HepG2 (cell line): Measurements from ENCODE around the gene EFNA2. TPM values are rescaled to one million over a fixed set of nuclear protein-coding genes. Genes with fewer than 3 reads are reported as not detected.

ENCODE experiments used
- CC2D1A ChIP-seq: sonication (generic); formaldehyde crosslinking; IDR thresholded peaks from 2 replicates; pipeline ENCODE4 v1.8.1; 2023; ENCODE audit warnings: mild to moderate bottlenecking, missing genetic modification reagents
- MTF1 ChIP-seq: sonication (generic); formaldehyde crosslinking; IDR thresholded peaks from 2 replicates; pipeline ENCODE4 v1.5.0; 2020; ENCODE audit warnings: missing genetic modification reagents
- NBN ChIP-seq: fragments of 450-650 bp; conservative IDR thresholded peaks from 2 replicates; pipeline ENCODE4 v1.6.1; 2017
- SNAPC4 ChIP-seq: sonication (generic); formaldehyde crosslinking; IDR thresholded peaks from 2 replicates; pipeline ENCODE4 v1.4.0; 2020; ENCODE audit warnings: mild to moderate bottlenecking, missing genetic modification reagents
- SRSF9 ChIP-seq: fragments of 200-400 bp; formaldehyde crosslinking; IDR thresholded peaks from 2 replicates; pipeline ENCODE4 v1.6.1; 2018; ENCODE audit warnings: borderline replicate concordance, mild to moderate bottlenecking, low read depth, low read length; ENCODE audit not compliant: insufficient read depth, poor library complexity, severe bottlenecking
- ZFX ChIP-seq: sonication (generic); formaldehyde crosslinking; IDR thresholded peaks from 2 replicates; pipeline ENCODE4 v1.4.0; 2020; ENCODE audit warnings: mild to moderate bottlenecking, low read depth, missing genetic modification reagents, moderate library complexity
- ZNF207 ChIP-seq: fragments of 450-650 bp; IDR thresholded peaks from 2 replicates; pipeline ENCODE4 v1.6.1; 2016; ENCODE audit warnings: antibody characterized with exemption, borderline replicate concordance
- ZNF234 ChIP-seq: sonication (generic); formaldehyde crosslinking; conservative IDR thresholded peaks from 2 replicates; pipeline ENCODE4 v1.5.1; 2020; ENCODE audit warnings: mild to moderate bottlenecking, missing genetic modification reagents
- ZNF570 ChIP-seq: sonication (generic); formaldehyde crosslinking; IDR thresholded peaks from 2 replicates; pipeline ENCODE4 v1.4.0; 2020; ENCODE audit warnings: mild to moderate bottlenecking, missing genetic modification reagents, borderline replicate concordance
- polyA plus RNA-seq, 8 experiments: library from polyadenylated mRNA; depleted of rRNA in 3 of 8; stranded (reverse) in 7 of 8; unstranded in 1 of 8; fragments of >200 nt; fragmentation: Illumina TruSeq in 4 of 8; extraction: Trizol in 4 of 8; gene quantifications; 2 replicates each; pipeline versions ENCODE4 v1.2.1 to v1.2.3, GENCODE V29; 2011 to 2016; ENCODE audit warnings: low read depth in 4 of 8, missing spikeins in 1 of 8, mixed read lengths in 1 of 8; ENCODE audit not compliant: insufficient read depth in 1 of 8
- total RNA-seq, 5 experiments: library from RNA; depleted of rRNA; stranded (reverse); fragments of >200 nt; fragmentation: Illumina TruSeq; extraction: Trizol; gene quantifications; 2 replicates each; pipeline ENCODE4 v1.2.3, GENCODE V29; 2016; ENCODE audit warnings: low read depth in 1 of 5
- TF ChIP-seq, protein P1 (sequence below): sonication (generic); formaldehyde crosslinking; IDR thresholded peaks from 2 replicates; pipeline ENCODE4 v1.5.1; 2020; ENCODE audit warnings: missing genetic modification reagents, mild to moderate bottlenecking, borderline replicate concordance
- TF ChIP-seq, protein P2 (sequence below), 2 experiments: fragments of 450-650 bp in 1 of 2; sonication (generic) in 1 of 2; formaldehyde crosslinking in 1 of 2; IDR thresholded peaks; 2 replicates each; pipeline versions ENCODE4 v1.6.1 to v1.8.0; 2016 to 2022; ENCODE audit warnings: antibody characterized with exemption in 1 of 2, mild to moderate bottlenecking in 1 of 2, missing genetic modification reagents in 1 of 2

The EFNA2 gene
- total and polyA plus RNA-seq, 2 of the 13 experiments (the other 11 are each of a cell fraction or from before 2014, with no cell fraction given), result 6.0 to 9.9 TPM

DNA sequence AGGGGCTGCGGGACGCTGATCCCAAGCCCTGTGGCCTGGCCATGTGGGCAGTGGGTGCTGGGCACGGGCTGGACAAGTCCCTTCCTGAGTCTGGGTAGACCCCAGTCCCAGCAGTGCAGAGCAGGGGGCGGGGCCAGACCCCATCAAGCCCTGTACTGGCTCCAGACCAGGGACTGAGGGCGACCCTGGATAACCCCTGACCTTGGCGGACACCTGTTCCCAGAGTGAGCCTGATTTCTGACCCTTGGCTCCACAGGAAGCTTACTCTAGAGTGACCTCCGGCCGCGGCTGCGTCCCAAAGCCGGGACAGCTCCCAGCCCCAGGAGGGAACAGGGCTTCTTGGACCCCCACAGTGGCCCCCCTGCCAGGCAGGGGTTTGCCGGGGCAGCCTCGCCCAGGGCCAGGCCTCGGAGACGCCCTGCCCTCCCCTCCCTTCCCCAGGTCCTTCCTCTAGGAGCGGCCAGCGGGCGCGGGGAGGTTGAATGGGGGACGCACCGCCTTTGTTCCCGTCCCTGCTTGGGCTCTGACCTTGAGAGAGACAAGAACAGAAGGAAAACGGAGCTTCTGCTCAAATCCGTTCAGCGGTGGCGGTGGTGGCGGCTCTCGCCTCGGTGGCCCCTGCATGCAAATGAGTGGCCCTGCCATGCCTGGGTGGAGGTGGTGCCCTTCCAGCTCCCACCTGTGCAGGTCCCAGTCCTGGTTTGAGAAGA is 2.3 kb upstream of the EFNA2 start (continued):
- TF ChIP-seq, protein P1, sequence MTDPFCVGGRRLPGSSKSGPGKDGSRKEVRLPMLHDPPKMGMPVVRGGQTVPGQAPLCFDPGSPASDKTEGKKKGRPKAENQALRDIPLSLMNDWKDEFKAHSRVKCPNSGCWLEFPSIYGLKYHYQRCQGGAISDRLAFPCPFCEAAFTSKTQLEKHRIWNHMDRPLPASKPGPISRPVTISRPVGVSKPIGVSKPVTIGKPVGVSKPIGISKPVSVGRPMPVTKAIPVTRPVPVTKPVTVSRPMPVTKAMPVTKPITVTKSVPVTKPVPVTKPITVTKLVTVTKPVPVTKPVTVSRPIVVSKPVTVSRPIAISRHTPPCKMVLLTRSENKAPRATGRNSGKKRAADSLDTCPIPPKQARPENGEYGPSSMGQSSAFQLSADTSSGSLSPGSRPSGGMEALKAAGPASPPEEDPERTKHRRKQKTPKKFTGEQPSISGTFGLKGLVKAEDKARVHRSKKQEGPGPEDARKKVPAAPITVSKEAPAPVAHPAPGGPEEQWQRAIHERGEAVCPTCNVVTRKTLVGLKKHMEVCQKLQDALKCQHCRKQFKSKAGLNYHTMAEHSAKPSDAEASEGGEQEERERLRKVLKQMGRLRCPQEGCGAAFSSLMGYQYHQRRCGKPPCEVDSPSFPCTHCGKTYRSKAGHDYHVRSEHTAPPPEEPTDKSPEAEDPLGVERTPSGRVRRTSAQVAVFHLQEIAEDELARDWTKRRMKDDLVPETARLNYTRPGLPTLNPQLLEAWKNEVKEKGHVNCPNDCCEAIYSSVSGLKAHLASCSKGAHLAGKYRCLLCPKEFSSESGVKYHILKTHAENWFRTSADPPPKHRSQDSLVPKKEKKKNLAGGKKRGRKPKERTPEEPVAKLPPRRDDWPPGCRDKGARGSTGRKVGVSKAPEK (CRISPR knock-in tag), result peak; percentile 42; the same call in 1 of the 2 replicates
- TF ChIP-seq ZNF207, result no peak
- no peak; the same call in 1 of the 2 replicates for TF ChIP-seq SNAPC4
- no peak for TF ChIP-seq NBN
- no peak for TF ChIP-seq SRSF9
- TF ChIP-seq ZFX (CRISPR knock-in tag), result peak; percentile 40; the same call in 1 of the 2 replicates
- TF ChIP-seq, protein P2, sequence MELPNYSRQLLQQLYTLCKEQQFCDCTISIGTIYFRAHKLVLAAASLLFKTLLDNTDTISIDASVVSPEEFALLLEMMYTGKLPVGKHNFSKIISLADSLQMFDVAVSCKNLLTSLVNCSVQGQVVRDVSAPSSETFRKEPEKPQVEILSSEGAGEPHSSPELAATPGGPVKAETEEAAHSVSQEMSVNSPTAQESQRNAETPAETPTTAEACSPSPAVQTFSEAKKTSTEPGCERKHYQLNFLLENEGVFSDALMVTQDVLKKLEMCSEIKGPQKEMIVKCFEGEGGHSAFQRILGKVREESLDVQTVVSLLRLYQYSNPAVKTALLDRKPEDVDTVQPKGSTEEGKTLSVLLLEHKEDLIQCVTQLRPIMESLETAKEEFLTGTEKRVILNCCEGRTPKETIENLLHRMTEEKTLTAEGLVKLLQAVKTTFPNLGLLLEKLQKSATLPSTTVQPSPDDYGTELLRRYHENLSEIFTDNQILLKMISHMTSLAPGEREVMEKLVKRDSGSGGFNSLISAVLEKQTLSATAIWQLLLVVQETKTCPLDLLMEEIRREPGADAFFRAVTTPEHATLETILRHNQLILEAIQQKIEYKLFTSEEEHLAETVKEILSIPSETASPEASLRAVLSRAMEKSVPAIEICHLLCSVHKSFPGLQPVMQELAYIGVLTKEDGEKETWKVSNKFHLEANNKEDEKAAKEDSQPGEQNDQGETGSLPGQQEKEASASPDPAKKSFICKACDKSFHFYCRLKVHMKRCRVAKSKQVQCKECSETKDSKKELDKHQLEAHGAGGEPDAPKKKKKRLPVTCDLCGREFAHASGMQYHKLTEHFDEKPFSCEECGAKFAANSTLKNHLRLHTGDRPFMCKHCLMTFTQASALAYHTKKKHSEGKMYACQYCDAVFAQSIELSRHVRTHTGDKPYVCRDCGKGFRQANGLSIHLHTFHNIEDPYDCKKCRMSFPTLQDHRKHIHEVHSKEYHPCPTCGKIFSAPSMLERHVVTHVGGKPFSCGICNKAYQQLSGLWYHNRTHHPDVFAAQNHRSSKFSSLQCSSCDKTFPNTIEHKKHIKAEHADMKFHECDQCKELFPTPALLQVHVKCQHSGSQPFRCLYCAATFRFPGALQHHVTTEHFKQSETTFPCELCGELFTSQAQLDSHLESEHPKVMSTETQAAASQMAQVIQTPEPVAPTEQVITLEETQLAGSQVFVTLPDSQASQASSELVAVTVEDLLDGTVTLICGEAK (IDR thresholded peaks at IDR 0.05), result no peak
- TF ChIP-seq, protein P2 (CRISPR knock-in tag; IDR thresholded peaks at IDR 0.05), result no peak; the same call in 1 of the 2 replicates
- TF ChIP-seq ZNF570 (CRISPR knock-in tag), result no peak
- no peak for TF ChIP-seq MTF1 (CRISPR knock-in tag)
- no peak for TF ChIP-seq CC2D1A (CRISPR knock-in tag)
- no peak for TF ChIP-seq ZNF234 (CRISPR knock-in tag)
